ENCODE data around the gene AKR1C4.

The AKR1C4 gene

DNA sequence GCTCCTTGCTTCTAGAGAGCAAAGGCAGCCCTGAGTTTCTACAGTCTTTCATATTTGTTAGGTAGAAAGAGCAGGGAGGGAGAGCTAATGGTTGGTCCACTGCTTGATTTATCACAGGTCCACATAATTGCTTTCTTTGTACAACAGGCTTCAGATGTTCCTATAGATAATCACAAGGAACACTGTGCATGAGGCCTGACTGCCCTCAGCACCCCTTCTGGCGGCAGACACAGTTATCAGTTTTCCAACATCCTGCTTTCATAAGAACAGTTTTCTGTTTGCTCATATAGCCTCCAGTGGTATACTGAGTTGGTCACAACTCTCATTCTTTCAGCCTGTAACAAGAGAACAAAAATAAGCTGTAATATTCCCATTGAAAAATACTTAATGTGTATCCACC, 69.7 kb downstream of the AKR1C4 start:
- Histone ChIP-seq H3K9ac (ENCODE audit: low read depth, low read length, poor library complexity, severe bottlenecking) (no peak overlapping the region), H3K79me2 (ENCODE audit: insufficient read depth, low read length) (no peaks in the 10 kb centered on the region), H3K4me1 (ENCODE audit: insufficient read depth, low read length, poor library complexity, severe bottlenecking) (no peaks in the 10 kb centered on the region), H3F3A (ENCODE audit: low read depth) (no peaks in the 10 kb centered on the region), H3K9me3 (ENCODE audit: insufficient read depth, low read depth, low read length) (peaks cover 21% of the 10 kb centered on the region; the same call in 1 of the 2 replicates), H2AFZ (ENCODE audit: low read length) (no peak overlapping the region), H3K27me3 (ENCODE audit: insufficient read depth, low read length, poor library complexity, severe bottlenecking) (no peaks in the 10 kb centered on the region), H3K36me3 (ENCODE audit: insufficient read depth, low read length) (no peaks in the 10 kb centered on the region), H4K20me1 (ENCODE audit: insufficient read depth, low read length, poor library complexity, severe bottlenecking) (no peaks in the 10 kb centered on the region), H3K4me2 (ENCODE audit: low read depth, low read length, poor library complexity, severe bottlenecking) (no peak overlapping the region), H3K9me2 (replicated peaks; ENCODE audit: low read depth, low read length) (no peaks in the 10 kb centered on the region), H3K4me3 (ENCODE audit: low read length, poor library complexity, severe bottlenecking) (no peak overlapping the region)
- TF ChIP-seq CTCF (conservative IDR thresholded peaks at IDR 0.05; ENCODE audit: low read length): no peak
- TF ChIP-seq EZH2phosphoT487 (IDR thresholded peaks at IDR 0.05; ENCODE audit: borderline replicate concordance): no peak

GRCh38 chr10:5266804-5267203, 70.2 kb downstream of the AKR1C4 start:
- no peak overlapping the region for H3K9ac ChIP-seq (ENCODE audit: low read depth, low read length, poor library complexity, severe bottlenecking)
- H3F3A ChIP-seq (ENCODE audit: low read depth): no peaks in the 10 kb centered on the region
- TF ChIP-seq CTCF (conservative IDR thresholded peaks at IDR 0.05; ENCODE audit: low read length): no peak
- TF ChIP-seq EZH2phosphoT487 (IDR thresholded peaks at IDR 0.05; ENCODE audit: borderline replicate concordance): no peak

DNA sequence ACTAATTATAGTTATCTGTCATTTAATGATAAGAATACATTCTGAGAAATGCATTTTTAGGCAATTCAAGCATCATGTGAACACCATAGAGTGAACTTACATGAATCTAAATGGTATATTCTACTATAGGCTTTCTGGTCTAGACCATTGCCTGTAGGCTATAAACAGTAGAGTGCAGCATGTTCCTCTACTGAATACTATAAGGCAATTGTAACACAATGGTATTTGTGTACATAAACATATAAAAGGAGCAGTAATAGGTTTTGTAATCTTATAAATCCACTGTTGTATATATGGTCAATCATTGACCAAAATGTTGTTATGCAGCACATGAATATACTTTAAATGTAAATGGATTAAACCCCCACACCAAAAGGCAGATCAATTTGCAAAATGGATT, 71.6 kb downstream of the AKR1C4 start:
- no peak overlapping the region for H2AFZ ChIP-seq (ENCODE audit: low read length)
- H3K9me3 ChIP-seq (ENCODE audit: insufficient read depth, low read depth, low read length): peaks cover 20% of the 10 kb centered on the region; the same call in 1 of the 2 replicates
- no peaks in the 10 kb centered on the region for H4K20me1 ChIP-seq (ENCODE audit: insufficient read depth, low read length, poor library complexity, severe bottlenecking)
- H3K9ac ChIP-seq (ENCODE audit: low read depth, low read length, poor library complexity, severe bottlenecking): no peak overlapping the region
- H3K27me3 ChIP-seq (ENCODE audit: insufficient read depth, low read length, poor library complexity, severe bottlenecking): no peaks in the 10 kb centered on the region
- TF ChIP-seq EZH2phosphoT487 (IDR thresholded peaks at IDR 0.05; ENCODE audit: borderline replicate concordance) (no peak), CTCF (conservative IDR thresholded peaks at IDR 0.05; ENCODE audit: low read length) (no peak)
- H3K4me2 ChIP-seq (ENCODE audit: low read depth, low read length, poor library complexity, severe bottlenecking): no peak overlapping the region
- H3K36me3 ChIP-seq (ENCODE audit: insufficient read depth, low read length): no peaks in the 10 kb centered on the region
- H3K79me2 ChIP-seq (ENCODE audit: insufficient read depth, low read length): no peaks in the 10 kb centered on the region
- H3K4me3 ChIP-seq (ENCODE audit: low read length, poor library complexity, severe bottlenecking): no peak overlapping the region
- H3K9me2 ChIP-seq (replicated peaks; ENCODE audit: low read depth, low read length): no peaks in the 10 kb centered on the region
- no peaks in the 10 kb centered on the region for H3F3A ChIP-seq (ENCODE audit: low read depth)
- no peaks in the 10 kb centered on the region for H3K4me1 ChIP-seq (ENCODE audit: insufficient read depth, low read length, poor library complexity, severe bottlenecking)

More at GRCh38 chr10:5266804-5267203, 70.2 kb downstream of the AKR1C4 start:
- Histone ChIP-seq H3K4me1 (ENCODE audit: insufficient read depth, low read length, poor library complexity, severe bottlenecking) (no peaks in the 10 kb centered on the region), H4K20me1 (ENCODE audit: insufficient read depth, low read length, poor library complexity, severe bottlenecking) (no peaks in the 10 kb centered on the region), H3K9me2 (replicated peaks; ENCODE audit: low read depth, low read length) (no peaks in the 10 kb centered on the region), H3K79me2 (ENCODE audit: insufficient read depth, low read length) (no peaks in the 10 kb centered on the region), H3K9me3 (ENCODE audit: insufficient read depth, low read depth, low read length) (peaks cover 21% of the 10 kb centered on the region; the same call in 1 of the 2 replicates), H2AFZ (ENCODE audit: low read length) (no peak overlapping the region), H3K36me3 (ENCODE audit: insufficient read depth, low read length) (no peaks in the 10 kb centered on the region), H3K4me2 (ENCODE audit: low read depth, low read length, poor library complexity, severe bottlenecking) (no peak overlapping the region), H3K4me3 (ENCODE audit: low read length, poor library complexity, severe bottlenecking) (no peak overlapping the region), H3K27me3 (ENCODE audit: insufficient read depth, low read length, poor library complexity, severe bottlenecking) (no peaks in the 10 kb centered on the region)
